Stimulated activated CD4-positive, alpha-beta T cell treated with anti-CD3 and anti-CD28 coated beads, Interleukin-15, amount 100 ng/mL, for 48 hours (primary cell): ENCODE data around the gene C1QTNF7.

Experiments used
- DNase-seq, 2 donors: peaks; one replicate each; pipeline ENCODE4 v3.0.0-alpha.2; 2020; ENCODE audit warnings: low read depth in 2 of 2

Gene C1QTNF7, protein sequence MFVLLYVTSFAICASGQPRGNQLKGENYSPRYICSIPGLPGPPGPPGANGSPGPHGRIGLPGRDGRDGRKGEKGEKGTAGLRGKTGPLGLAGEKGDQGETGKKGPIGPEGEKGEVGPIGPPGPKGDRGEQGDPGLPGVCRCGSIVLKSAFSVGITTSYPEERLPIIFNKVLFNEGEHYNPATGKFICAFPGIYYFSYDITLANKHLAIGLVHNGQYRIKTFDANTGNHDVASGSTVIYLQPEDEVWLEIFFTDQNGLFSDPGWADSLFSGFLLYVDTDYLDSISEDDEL

DNA sequence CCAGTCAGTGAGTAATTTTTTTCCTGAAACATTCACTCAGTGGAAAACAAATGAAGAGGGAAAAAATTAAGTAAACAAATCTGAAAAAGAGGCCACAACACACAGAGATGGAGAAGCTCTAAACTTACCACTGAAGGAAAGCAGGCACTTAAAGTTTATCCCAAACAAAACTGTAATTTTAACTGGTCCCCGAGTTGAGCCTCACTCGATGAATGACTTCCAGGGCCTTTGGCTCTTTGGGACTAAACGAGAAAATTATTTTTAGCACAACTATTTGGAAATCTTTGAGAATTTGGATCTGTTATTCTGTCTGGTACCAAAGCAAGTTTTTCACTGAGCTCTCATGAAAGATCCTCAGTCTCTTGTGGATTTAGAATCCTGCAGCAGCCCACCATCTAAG lies at the start of gene C1QTNF7:
C1QTNF7 (plus strand) TSS at position 333 of the 400 bp plus-strand sequence. CDS start 7,711 bp downstream, outside the sequence.
- DNase-seq = no peak

DNA sequence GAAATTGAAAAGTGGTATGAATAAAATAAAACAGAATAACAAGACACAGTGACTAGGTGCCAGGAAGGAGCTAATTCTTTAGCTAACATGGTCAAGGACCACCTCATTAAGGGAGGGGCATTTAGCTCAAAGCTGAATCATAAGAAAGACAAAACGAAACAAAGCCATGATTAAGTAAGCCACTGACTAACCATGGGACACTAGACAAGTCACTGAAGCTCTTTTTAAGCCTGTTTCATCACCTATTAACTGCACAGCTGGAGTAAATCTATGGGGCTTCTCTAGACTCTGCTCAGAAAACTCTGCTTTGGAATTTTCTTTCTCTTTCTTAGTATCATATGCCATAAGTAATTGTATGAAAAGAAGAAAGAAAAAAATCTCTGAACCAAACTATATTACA lies 49.8 kb upstream of the C1QTNF7 start:
- no peak for DNase-seq

DNA sequence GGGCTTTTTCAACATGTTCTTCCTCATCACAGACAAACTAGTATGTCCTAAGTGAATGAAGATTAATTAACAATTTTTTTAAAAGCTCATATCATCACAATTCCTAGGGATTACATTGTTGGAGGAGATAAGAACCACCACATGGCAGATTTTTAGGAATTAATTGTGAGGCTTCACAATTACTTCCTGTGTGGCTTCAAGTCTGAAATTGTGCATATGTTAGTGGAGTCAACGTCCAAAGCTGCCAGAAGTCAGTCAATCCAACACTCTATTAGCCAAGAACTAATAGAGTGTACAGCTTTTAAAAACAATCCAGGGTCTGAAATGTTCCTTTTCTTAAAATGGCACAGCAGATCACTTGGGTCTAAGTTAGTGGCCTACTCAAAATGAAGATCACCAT lies 49.3 kb upstream of the C1QTNF7 start:
- no peak for DNase-seq

DNA sequence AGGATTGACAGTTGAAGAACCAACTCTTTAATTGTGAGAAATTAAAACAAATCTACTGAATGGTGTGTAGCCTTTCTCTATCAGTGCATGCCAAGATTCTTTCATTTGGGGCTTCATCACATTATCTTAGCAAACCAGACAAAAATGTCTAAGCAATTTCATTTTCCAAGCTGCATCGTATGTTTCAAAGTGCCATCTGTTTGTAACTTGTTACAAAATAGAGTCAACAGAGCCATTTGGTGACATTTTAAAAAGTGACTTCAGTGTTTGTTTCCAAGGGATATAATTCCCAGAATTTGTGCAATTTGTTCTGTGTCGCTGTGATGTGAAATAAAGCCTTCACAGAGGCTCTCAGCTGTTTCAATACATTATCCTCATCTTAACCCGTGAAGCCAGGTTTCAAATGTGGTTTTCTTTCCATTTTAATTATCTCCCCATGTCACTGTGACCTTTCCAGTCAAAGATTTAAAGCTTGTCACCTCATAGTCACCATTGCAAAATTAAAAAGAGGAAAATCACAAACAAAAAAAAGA lies 46.0 kb upstream of the C1QTNF7 start:
- DNase-seq = no peak

DNA sequence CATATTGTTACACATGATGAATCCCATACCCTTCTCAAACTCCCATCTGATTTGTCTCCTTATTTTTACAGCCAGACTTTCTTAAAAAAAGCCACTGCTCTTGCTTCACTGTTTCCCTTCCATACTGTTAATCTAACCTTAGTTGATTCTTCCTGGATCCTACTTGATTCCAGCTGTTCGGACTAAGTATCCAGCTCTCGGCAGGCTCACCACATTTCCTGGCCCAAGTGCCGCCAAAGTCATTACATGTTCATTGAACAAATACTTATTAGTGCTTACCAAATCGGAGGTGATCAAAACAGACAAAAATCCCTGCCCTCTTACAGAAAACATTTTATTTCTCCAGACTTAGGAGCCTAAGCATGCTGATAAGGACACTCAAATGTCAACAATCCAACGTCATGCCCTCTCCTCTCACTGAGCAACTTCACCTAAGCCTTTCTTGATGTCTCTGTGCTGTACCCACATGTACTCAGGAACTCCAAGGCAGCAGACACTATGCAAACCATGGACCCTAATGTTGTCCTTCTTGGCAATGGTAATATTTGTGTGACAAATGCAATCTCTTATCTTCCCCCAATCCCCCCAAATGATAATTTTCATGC lies 45.1 kb upstream of the C1QTNF7 start:
- no peak for DNase-seq

DNA sequence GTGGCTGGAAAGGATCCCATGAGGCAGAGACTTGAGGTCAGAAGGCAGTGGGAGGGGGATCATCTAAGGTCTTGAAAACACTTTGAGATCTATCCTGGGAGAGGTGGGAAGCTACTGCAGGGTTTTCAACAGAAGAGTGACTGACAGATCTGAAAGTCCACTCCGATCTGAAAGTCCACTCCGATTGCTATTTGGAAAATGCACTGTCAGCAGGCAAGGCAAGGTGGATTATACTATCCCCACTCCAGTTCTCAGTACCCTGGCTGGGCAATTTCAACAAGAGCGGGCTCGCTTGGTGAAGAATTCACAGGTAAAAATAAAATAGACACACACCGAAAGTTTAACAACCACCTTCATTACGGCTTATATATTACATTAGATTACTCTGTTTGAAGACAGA lies 42.3 kb upstream of the C1QTNF7 start:
- DNase-seq = no peak

DNA sequence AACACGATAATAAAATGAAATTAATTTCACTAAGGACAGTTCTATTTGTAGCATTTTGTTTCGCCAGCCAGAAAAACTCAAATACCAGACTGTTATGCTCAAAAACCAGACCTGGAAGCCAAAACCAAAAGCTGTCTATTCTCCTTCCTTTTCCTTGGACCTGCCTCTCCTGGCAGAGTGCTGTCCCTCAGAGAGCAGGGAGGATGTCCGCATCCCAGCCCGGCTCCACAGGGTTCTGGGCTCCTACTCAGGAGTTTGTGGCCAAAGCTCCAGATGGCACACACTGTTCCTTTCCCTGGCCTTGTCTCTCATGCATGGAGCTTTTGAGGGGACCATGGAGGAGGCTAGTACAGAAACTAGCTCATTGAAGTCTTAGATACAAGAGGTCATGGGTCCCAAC lies 41.9 kb upstream of the C1QTNF7 start:
- no peak for DNase-seq

DNA sequence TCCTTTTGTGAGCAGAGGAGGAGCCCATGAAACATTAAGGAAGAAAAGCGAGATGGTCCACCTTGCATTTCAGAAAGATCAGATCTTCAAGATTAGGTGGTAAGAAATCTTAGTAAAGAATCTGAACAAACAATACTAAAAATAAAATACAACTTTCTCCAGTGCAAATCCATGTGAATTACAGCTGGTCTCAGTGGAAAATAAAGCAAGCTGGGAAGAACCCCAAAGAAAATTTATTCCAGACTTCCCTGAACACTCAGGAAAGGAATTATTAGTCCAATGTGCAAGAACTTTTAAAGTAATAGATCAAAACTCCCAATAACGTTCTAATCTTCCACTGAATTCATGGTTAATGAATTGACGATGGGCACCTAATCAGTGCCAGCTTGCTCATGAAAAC lies 37.3 kb upstream of the C1QTNF7 start:
- DNase-seq = no peak

DNA sequence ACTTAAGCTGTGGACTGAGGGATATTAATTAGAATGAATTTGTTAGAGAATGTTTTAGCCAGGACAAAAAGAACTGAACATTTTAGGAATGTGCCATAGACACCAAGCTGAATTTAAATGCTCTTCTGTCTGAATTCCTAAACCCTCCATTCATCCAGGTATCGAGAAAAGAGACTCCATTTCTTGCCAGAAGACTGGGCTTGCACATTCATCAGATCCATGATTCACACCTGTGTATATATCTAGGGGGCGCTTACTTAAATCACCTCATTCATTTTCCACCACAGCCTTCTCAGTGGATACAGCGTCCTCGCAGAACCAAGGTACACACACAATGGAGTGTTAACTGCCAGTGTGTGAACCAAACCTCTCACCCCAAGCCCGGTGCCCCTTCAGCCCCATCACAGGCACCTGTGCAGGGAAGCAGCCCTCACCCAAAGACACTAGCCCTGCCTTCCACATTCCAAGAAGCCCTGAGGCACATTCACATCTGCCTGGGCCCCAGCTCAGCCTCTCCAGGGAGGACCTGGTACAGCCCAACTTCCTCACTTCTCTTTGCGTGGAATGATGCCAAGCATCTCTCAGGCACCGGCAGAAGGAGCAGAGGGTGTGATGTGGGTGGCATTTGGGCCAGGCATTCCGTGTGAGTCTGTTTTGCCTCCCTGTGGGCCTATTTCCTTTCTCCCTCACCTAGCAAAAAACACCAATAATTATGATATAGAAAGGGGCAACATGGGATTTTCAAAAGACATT lies 35.6 kb upstream of the C1QTNF7 start:
- DNase-seq = no peak

DNA sequence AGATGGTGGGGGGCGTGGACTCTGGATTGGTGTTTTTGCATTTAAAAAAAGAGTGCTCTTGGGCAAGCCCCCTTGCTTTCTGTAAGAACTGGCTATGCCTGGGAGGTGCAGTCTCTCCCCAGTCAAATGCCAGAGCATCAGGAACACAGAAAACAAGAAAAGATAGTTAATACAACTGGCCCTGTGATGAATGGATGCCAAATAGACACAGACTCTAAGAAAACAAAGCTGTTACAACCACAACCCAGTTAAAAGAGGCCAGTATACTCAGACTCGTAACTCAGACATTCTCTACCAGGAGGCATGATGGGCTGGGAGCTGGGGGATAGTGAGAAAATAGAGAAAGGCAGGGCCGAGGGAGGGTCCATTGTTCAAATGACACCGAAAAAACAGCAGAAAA lies 32.5 kb upstream of the C1QTNF7 start:
- no peak for DNase-seq

DNA sequence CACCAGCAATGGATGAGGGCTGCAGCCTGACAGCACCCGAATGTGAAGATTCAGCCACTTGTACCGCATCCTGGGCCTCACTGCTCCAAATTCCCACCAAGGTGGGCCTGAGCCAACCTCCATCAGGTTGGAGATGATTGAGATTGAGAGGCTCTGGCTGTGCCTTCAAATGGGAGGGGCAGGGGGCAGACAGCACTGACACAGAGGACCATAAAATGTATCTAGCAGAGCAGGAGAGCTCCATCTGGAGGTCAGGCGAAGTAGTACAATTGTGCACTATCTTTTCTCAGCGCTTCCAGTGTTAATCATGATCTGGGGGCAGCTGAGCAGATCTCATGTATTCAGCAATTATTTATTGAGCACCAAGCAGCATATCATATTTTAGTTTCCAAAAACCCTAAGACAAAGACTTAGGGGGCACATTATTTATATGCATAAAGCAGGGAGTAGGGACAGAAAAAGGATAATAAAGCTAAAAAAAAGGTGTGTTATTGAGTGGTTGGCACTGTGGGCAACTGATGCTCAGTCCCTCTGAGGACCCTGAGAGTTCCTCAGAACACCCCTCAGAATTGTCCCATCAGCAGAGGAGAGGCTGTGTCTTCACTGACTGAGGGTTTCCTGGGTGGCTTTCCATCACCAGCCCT lies 31.6 kb upstream of the C1QTNF7 start:
- DNase-seq = peak; percentile 23 to 55

DNA sequence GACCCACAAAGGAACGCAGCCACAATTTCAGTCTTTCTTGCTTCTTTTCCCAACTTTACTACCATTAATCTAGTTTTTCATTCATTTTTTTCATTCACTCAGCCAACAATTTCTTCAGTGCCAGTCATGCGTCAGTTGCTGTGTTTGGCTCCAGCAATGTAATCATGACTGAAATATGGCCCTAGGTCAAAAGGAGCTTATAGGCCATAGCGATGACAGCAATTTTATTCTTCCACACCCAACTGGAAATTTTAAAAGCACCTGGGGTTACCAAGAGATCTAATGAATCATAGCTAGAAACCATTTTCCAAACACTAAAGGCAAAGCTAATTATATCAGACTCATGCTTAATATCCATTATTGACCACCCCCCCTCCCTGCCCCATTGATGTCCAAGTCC lies 29.8 kb upstream of the C1QTNF7 start:
- DNase-seq = no peak

DNA sequence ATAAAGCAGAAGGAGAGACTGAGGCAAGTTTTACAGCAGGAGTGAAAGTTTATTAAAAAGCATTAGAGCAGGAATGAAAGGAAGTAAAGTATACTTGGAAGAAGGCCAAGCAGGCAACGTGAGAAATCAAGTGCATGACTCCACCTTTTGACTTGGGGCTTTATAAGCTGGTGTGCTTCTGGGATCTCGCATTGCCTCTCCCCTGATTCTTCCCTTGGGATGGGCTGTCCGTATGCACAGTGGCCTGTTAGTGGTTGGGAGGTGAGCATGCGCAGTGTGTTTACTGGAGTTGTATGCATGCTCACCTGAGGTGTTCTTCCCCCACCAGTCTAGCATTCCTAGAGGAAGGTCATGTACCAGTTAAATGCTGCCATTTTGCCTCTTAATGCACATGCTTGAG lies 29.1 kb upstream of the C1QTNF7 start:
- DNase-seq = no peak

DNA sequence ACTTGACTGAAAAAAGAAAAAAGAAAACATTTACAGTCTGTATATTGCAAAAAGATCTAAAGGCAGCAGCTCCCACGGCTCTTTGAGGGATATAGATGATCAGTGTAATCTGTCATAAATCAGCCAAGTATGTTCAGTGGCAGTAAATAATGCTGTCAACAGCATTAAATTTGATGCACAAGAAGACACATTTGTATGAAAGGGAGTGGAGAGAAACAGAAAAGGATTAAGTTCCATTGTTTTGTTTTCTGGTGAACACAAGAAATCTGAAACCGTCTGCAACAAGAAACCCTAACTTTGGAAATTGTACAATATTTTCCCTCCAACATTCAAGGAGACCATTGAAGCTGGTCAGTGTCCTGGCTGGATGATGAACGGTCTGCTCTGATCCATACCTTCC lies 27.6 kb upstream of the C1QTNF7 start:
- no peak for DNase-seq

DNA sequence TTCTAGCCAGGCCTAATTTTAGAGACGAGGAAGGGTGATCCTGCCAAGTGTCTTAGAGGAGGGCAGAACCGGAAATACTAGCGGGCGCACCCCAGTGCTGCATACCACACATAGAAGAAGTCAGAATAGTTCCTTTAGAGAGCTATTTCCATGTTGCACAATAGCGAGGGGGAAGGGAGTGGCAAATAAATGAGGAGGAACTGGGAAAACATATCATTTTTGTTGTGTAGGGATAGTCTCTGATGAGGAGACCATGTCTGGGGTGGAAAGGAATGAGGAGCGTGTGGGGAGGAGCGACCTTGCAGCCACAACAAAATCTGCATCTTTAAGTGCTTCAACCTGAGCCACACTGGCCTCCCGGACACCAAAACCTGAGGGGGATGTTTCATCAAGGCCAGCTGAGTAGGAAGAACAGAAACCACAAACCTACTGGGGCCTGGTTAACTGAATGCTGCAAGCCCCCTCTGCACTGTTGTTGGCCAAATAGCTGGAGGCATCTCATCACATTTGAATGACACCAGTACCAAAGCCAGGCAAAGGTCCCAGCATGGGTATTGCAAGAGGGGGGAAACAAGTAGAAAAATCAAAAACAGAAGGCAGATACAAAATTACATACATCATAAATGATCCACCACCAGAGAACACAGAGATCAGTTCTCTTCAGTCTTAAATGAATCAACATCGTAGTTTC lies 26.7 kb upstream of the C1QTNF7 start:
- peak in 1 of 2 donors; percentile 23 for DNase-seq

DNA sequence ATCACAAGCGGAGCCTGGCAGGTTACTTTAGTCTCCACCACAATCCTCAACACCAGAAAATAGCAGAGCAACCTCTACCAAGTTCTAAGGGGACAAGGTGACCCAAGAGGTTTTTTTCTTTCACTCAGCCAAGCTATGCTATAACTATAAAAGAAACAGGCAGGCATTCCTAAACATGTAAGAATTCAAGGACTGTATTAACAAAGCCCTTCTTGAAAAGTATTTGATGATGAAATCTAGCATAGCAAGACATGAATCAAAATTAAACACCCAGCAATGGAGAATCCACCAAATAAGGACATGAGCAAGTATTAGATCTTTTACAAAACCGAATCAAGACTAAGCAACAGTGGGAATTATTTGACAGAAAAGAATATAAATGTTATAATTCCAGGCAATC lies 25.7 kb upstream of the C1QTNF7 start:
- DNase-seq = no peak

DNA sequence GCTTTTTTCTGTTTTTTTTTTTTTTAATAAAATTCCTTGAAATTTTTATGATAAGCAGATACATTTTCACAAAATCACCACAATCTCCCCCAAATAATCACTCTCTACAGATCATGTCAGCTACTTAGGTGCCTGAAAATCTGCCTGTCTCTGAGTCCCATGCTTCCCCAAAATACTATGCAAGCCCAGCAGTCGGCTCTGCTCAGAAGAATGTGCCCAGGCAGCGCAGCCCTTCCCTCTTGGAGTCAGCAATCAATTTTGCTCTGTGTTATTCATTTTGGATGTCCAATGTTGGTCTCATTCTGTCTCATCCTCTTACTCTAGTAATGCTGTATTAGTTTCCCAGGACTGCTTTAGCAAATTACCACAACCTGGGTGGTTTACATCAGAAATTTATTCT lies 24.9 kb upstream of the C1QTNF7 start:
- no peak for DNase-seq

DNA sequence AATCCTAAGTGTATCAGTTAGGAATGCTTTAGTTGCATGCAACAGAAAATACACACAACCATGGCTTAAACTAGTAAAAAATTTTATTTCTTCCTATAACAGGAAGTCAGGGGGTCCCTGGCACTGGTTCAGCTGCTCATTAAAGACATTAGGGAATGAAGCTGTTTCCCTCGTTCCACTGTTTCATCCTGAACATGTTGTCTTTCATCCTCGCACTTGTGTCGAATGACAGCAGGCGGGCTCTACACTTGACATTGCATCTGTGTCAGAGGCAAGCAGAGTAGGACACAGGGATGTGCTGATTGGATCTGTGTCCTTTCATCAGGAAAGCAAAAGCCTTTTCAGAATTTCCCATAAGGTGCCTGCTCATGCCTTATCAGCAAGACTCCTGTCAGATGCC lies 22.8 kb upstream of the C1QTNF7 start:
- no peak for DNase-seq

DNA sequence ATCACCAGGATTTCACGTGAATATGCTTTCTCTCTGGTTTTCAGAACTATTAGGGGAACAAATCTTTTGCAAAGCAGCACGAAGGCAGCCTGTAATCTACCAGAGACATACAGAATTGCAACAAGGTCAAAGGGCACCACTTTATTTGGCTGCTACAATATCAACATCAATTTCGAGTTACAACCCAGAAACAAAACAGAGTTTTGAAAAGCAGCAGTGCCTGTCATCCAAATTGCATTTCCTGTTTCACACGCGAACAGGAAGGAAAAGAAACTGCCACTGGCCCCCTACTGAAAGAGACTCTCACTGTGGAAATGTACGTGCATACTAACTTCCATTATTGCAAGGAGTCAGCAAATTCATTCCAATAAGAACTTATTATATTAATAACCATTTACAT lies 17.1 kb upstream of the C1QTNF7 start:
- DNase-seq = no peak

DNA sequence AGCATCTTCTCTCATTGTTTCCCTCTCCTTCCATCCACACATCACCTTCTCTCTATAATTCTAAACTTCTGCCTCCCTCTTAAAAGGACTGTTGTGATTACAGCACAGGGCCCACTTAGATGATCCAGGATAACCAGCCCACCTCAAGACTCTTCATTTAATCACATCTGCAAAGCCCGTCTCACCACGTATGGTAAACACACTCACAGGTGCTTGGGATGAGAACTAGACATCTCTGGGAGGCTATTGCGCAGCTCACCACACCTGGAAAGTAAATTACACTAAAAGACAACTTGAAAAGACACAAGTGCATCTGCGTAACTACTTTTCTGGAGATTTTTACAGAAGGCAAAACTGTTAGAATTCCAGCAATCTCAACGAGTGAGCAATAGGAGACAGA lies 15.4 kb upstream of the C1QTNF7 start:
- DNase-seq = no peak

DNA sequence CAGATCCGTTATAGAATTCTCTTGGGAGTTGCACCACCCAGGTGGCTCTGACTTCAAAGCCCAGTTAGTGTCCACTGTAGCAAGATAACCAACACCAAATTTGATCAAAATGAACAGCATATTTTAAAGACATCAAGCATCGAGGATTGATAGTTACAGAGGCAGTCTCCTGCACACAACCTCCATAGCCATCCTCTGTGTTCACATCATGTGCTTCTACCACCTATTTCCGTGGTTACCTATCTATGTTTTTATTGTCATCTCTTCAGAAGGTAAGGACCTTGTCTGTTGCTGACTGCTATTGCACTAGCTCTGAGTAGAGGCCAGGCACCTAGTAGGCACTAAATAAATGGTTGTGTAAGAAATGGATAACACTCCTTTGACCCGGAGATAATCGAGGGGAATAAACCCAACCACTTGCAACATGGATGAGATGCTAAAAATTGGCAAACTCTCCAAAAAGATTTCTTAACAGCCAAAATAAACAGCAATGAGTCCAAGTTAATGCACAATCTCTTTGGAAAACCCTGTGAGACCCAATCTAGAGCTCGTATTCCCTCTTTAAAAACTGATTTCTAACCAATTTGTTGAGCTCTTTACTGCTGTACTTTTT lies 14.7 kb upstream of the C1QTNF7 start:
- no peak for DNase-seq
